ENCODE measurements around the gene DCAF12. TPM values are rescaled to one million over a fixed set of nuclear protein-coding genes. Genes with fewer than 3 reads are reported as not detected.

The DCAF12 gene
- total RNA-seq, 4 donors from 2014 or later, result 24.1 to 33.5 (median 31.0) TPM

DNA sequence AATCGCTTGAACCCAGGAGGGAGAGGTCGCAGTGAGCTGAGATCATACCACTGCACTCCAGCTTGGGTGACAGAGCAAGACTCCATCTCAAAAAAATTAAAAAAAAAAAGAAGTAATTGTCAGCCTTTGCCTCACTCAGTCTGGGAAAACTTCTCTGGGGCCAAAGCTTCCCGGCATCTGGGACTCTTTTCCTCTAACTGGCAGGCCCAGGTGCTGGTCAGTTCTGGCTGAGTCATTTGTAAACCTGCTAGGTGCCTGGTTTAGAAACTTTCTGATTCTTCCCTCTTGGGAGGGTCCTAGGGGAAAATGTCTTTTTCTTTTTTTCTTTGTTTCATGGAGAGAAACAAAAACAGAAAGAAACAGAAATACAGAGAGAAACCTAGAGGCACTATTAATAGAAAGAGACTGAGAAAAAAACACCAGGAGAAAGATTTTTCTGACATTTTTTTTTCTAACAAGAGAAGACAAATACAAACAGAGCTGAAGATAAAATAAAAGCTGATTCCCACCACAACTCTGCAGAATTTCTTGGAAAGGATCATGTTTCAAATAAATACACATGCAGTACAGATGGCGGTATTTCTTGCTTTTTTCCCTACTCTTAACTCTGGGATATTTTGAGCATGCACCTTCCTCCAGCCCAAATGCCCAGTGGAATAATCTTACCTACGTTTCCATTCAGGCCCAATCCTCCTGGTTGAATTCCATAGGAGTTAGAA, 55.7 kb downstream of the DCAF12 start:
- TF ChIP-seq, protein P1, sequence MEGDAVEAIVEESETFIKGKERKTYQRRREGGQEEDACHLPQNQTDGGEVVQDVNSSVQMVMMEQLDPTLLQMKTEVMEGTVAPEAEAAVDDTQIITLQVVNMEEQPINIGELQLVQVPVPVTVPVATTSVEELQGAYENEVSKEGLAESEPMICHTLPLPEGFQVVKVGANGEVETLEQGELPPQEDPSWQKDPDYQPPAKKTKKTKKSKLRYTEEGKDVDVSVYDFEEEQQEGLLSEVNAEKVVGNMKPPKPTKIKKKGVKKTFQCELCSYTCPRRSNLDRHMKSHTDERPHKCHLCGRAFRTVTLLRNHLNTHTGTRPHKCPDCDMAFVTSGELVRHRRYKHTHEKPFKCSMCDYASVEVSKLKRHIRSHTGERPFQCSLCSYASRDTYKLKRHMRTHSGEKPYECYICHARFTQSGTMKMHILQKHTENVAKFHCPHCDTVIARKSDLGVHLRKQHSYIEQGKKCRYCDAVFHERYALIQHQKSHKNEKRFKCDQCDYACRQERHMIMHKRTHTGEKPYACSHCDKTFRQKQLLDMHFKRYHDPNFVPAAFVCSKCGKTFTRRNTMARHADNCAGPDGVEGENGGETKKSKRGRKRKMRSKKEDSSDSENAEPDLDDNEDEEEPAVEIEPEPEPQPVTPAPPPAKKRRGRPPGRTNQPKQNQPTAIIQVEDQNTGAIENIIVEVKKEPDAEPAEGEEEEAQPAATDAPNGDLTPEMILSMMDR (IDR thresholded peaks at IDR 0.05; ENCODE audit: low read depth), result no peak

DNA sequence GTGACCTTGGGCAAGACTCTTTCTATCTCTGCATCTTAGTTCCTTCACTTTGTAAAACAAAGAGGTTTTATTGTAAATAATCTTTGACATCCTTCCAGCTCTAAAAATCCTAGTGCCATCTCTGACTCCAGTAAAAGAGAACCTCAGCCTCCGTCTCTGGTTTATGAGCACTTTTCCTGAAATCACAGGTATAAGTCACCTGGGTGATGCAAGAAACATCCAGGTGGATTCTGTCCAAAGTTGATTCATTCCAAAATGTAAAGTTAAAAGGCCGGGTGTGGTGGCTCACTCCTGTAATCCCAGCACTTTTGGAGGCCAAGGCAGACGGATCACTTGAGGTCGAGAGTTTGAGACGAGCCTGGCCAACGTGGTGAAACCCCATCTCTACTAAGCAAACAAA, 56.7 kb downstream of the DCAF12 start:
- TF ChIP-seq, protein P1 (IDR thresholded peaks at IDR 0.05; ENCODE audit: low read depth), result no peak

DNA sequence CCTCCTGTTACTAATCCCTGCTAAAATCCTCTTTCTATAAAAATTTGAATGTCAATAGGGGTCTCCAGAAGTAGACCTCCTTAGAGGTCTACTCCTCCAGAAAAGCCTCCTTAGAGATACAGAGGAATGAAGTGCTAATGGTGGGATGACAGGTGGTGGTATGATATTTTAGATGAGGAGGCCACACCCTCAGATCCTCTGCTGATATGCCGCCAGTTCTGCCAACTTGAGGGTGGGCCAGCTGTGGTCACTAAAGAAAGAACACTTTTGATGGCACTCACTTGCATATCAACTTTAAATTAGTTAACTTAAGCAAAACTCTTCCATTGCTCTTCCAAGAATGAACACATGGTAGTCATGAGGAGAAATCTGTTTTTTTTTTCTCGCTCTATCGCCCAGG, 61.0 kb downstream of the DCAF12 start:
- TF ChIP-seq, protein P1 (IDR thresholded peaks at IDR 0.05; ENCODE audit: low read depth), result no peak

DNA sequence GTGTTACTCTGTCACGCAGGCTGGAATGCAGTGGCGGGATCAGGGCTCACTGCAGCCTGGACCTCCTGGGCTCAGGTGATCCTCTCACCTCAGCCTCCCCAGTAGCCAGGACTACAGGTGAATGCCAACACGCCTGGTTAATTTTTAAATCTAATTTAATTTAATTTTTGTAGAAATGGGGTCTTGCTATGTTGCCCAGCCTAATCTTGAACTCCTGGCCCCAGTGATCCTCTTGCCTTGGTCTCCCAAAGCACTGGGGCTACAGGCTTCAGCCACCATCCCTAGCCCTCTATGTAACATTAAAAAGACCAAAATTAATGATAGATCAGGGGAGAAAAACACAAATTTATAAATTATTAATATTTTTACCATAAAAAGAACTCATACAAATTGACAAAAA, 66.5 kb downstream of the DCAF12 start:
- TF ChIP-seq, protein P1 (IDR thresholded peaks at IDR 0.05; ENCODE audit: low read depth), result no peak

DNA sequence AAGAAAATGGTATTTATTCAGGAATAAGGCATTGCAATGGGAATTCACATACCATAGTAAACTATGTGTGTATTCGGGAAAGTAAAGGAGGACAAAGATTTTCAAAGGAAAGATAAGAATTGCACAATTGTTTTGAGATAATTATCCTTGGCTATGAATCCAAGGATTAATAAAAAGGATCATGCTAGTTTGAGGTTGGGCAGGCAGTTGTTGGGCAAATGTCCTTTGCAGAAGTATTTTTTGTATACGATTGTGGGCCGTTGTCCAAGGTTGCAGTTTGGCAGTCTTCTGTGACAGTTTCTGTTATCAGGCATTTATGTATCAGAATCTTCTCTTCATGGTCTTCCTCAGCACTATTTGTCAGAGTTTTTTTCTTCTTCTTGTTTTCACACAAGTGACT, 67.2 kb downstream of the DCAF12 start:
- TF ChIP-seq, protein P1 (IDR thresholded peaks at IDR 0.05; ENCODE audit: low read depth), result no peak

DNA sequence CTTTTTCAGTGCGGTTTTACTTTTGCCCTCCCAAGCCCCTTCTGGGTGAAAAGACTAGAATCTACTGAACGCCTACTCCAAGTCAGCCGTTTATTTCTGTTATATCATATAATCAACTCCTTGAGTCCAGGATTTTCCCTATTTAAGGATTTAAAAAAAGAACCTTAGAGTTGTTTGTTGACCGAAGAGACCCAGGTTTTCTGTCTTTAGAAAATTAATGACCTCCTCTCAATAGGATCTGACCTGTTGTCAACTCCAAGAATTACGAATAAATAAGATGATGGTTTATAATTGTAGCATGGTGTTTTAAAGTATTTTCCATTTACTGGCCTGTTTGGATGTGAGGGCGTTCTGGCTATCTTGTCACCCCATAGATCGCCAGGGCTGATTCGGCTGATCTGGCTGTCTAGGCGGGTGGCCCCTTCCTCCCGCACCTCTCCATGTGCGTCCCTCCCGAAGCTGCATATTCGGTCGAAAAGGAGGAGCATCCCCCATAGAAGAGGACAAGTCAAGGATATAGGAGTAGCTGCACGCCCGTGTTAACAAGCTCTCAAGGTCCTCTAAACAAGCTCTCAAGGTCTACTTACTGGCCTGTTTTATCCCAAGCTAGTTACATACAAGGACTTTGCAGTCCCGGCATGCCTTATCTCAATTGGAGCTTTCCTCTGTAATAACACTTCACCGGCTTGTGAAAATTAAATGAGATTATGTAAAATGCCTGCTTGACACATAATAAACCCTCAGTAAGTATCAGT, 76.7 kb downstream of the DCAF12 start:
- TF ChIP-seq, protein P1 (IDR thresholded peaks at IDR 0.05; ENCODE audit: low read depth), result no peak
